ENCODE results near the gene RFNG. TPM values are rescaled to one million over a fixed set of nuclear protein-coding genes. Genes with fewer than 3 reads are reported as not detected.

RFNG gene
- total and polyA plus RNA-seq, 2 of the 13 experiments (the other 11 are each of a cell fraction or from before 2014, with no cell fraction given) = 61.4 to 64.0 TPM

DNA sequence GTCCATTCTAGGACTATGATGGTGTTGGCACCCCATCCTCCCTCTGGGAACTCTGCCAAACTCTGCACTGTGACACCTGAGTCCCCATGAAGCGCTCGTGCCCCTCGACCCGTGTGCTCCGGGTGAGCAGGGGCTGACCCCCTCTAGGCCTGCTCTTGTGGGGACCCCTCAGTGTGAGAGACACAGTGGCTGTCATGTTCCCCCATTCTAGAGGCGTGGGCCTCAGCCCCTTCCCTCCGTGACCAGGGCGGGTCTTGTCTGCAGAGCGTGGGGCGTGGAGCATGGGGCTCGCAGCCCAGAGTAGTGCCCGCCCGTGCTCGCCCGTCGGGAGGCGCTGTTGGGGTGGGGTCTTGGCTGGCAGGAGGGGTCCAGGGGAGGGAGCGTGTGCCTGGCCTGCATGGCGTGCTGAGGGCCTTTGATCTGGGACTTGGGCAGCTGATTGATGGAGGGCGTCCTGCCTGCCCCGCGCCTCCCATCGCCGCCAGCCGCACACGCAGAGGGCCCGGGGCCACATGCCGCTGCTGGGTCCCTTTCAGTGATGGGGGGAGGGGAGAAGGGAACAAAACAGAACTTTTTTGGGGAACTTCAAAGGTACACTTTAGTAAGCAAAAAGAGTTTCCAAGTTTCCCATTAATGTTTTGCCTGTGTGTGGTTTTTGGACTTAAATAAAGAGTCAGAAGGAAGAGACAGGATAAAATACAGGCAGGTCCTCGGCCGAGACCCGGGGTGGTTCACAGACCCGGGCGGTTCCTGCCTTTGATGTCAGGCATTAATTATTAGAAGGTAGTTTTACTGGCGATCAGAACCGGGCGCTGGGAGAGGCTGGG lies 51.4 kb downstream of the RFNG start (continued):
- TF ChIP-seq, protein P1, sequence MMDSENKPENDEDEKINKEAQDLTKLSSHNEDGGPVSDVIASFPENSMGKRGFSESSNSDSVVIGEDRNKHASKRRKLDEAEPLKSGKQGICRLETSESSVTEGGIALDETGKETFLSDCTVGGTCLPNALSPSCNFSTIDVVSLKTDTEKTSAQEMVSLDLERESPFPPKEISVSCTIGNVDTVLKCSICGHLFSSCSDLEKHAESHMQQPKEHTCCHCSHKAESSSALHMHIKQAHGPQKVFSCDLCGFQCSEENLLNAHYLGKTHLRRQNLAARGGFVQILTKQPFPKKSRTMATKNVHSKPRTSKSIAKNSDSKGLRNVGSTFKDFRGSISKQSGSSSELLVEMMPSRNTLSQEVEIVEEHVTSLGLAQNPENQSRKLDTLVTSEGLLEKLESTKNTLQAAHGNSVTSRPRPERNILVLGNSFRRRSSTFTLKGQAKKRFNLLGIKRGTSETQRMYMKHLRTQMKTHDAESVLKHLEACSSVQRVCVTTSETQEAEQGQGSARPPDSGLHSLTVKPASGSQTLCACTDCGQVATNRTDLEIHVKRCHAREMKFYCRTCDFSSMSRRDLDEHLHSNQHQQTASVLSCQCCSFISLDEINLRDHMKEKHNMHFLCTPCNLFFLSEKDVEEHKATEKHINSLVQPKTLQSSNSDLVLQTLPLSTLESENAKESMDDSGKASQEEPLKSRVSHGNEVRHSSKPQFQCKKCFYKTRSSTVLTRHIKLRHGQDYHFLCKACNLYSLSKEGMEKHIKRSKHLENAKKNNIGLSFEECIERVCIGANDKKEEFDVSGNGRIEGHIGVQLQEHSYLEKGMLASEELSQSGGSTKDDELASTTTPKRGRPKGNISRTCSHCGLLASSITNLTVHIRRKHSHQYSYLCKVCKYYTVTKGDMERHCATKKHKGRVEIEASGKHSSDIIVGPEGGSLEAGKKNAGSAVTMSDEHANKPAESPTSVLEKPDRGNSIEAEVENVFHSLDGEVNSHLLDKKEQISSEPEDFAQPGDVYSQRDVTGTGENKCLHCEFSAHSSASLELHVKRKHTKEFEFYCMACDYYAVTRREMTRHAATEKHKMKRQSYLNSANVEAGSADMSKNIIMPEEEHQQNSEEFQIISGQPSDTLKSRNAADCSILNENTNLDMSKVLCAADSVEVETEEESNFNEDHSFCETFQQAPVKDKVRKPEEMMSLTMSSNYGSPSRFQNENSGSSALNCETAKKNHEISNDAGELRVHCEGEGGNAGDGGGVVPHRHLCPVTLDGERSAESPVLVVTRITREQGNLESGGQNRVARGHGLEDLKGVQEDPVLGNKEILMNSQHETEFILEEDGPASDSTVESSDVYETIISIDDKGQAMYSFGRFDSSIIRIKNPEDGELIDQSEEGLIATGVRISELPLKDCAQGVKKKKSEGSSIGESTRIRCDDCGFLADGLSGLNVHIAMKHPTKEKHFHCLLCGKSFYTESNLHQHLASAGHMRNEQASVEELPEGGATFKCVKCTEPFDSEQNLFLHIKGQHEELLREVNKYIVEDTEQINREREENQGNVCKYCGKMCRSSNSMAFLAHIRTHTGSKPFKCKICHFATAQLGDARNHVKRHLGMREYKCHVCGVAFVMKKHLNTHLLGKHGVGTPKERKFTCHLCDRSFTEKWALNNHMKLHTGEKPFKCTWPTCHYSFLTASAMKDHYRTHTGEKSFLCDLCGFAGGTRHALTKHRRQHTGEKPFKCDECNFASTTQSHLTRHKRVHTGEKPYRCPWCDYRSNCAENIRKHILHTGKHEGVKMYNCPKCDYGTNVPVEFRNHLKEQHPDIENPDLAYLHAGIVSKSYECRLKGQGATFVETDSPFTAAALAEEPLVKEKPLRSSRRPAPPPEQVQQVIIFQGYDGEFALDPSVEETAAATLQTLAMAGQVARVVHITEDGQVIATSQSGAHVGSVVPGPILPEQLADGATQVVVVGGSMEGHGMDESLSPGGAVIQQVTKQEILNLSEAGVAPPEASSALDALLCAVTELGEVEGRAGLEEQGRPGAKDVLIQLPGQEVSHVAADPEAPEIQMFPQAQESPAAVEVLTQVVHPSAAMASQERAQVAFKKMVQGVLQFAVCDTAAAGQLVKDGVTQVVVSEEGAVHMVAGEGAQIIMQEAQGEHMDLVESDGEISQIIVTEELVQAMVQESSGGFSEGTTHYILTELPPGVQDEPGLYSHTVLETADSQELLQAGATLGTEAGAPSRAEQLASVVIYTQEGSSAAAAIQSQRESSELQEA (CRISPR knock-in tag; IDR thresholded peaks at IDR 0.05; ENCODE audit: not compliant biosample characterization) = no peak
- peak; percentile 50; the same call in 1 of the 2 replicates for TF ChIP-seq HDAC2 (CRISPR knock-in tag; IDR thresholded peaks at IDR 0.05)
- TF ChIP-seq, protein P2, sequence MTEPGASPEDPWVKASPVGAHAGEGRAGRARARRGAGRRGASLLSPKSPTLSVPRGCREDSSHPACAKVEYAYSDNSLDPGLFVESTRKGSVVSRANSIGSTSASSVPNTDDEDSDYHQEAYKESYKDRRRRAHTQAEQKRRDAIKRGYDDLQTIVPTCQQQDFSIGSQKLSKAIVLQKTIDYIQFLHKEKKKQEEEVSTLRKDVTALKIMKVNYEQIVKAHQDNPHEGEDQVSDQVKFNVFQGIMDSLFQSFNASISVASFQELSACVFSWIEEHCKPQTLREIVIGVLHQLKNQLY (CRISPR knock-in tag; IDR thresholded peaks at IDR 0.05) = peak; percentile 75
- TF ChIP-seq SAP130 (CRISPR knock-in tag; IDR thresholded peaks at IDR 0.05; ENCODE audit: low read depth) = no peak
- no peak for TF ChIP-seq MIER2 (CRISPR knock-in tag; IDR thresholded peaks at IDR 0.05)
- 0 out of 2 replicates have a peak, but pooled peaks have one; percentile 36 for TF ChIP-seq ZNF256 (CRISPR knock-in tag; conservative IDR thresholded peaks at IDR 0.05)
- peak; percentile 58 for TF ChIP-seq HNRNPLL (IDR thresholded peaks at IDR 0.05; ENCODE audit: low read depth, low read length, poor library complexity, severe bottlenecking)
- TF ChIP-seq ZNF597 (CRISPR knock-in tag; IDR thresholded peaks at IDR 0.05) = no peak
- TF ChIP-seq EED (CRISPR knock-in tag; IDR thresholded peaks at IDR 0.05) = no peak
- 0 out of 2 replicates have a peak, but pooled peaks have one; percentile 7 for TF ChIP-seq MXD3 (CRISPR knock-in tag; IDR thresholded peaks at IDR 0.05)
- TF ChIP-seq, protein P3, sequence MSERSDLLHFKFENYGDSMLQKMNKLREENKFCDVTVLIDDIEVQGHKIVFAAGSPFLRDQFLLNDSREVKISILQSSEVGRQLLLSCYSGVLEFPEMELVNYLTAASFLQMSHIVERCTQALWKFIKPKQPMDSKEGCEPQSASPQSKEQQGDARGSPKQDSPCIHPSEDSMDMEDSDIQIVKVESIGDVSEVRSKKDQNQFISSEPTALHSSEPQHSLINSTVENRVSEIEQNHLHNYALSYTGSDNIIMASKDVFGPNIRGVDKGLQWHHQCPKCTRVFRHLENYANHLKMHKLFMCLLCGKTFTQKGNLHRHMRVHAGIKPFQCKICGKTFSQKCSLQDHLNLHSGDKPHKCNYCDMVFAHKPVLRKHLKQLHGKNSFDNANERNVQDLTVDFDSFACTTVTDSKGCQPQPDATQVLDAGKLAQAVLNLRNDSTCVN (CRISPR knock-in tag; IDR thresholded peaks at IDR 0.05; ENCODE audit: borderline replicate concordance) = no peak; the same call in 1 of the 2 replicates
- TF ChIP-seq HDAC6 (IDR thresholded peaks at IDR 0.05; ENCODE audit: low read depth, low read length) = no peak
- TF ChIP-seq RFXAP (CRISPR knock-in tag; IDR thresholded peaks at IDR 0.05; ENCODE audit: borderline replicate concordance) = no peak
- TF ChIP-seq IRF9 (CRISPR knock-in tag; IDR thresholded peaks at IDR 0.05; ENCODE audit: borderline replicate concordance) = peak; percentile 89; the same call in 1 of the 2 replicates
- TF ChIP-seq CEBPB (IDR thresholded peaks at IDR 0.05; ENCODE audit: borderline replicate concordance, low read depth, low read length) = no peak
